ENCODE measurements around the gene EFCC1.

EFCC1 gene

DNA sequence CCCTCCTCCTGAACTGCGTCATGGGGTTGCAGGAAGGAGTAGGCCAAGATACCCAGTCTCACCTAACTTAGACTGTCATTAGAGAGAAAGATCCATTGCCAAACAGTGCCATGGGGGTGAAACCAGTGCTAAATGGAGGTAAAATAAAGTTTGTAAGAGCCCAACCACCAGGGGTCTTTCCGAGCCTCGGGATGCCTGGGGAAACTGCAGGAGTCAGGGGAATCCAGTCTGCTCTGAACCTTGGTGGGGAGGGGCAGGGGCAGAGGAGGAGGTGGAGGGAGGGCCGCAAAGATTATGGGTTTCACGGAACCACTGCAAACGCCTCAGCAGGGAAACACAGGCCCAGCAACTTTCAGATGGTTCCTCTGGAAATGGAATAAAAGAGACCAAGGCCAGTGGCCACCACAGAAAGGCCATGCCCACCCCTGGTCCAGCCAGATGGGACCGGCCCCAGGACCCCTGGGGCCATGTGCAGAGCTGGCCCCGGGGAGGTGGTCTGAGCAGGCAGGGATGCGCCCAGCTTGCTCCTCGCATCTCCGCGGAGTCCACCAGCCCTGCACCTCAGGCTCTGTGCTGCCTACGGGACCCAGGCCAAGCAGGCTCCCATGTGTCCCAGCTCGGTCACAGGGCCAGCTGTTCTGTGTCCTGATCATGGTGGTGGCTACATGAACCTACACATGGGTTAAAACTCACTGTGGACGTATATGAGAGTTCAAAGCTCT, 39.6 kb downstream of the EFCC1 start:
- Histone ChIP-seq H3K9ac (ENCODE audit: low read length) (no peak overlapping the region), H3K4me3 (ENCODE audit: low read length) (no peak overlapping the region), H3K4me1 (ENCODE audit: control insufficient read depth, insufficient read depth, low read length) (peaks cover 9% of the 10 kb centered on the region), H3K9me3 (ENCODE audit: control insufficient read depth, low read length) (no peaks in the 10 kb centered on the region), H3K27me3 (ENCODE audit: control insufficient read depth, insufficient read depth, low read length) (no peaks in the 10 kb centered on the region), H3K36me3 (ENCODE audit: control insufficient read depth, insufficient read depth, low read length) (no peaks in the 10 kb centered on the region)

DNA sequence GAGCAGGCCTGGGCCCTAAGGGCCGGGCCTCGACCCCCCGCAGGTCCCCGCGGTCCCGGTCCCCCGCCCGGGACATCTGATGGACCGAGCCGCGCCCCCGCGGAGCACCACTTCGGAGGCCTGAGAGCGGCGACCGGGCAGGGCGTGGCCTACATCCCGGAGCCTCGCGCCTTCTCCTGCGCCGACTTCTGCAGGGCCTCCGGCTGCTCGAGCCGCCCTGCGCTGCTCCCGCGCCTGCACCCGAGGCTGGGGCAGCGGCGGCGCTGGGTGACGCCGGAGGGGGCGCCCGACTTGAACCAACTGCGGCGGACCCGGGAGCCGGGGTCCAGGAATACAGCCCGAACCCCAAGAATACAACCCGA, 44.6 kb downstream of the EFCC1 start:
- Histone ChIP-seq H3K4me3 (ENCODE audit: low read length) (no peak overlapping the region), H3K9me3 (ENCODE audit: control insufficient read depth, low read length) (no peaks in the 10 kb centered on the region), H3K27me3 (ENCODE audit: control insufficient read depth, insufficient read depth, low read length) (no peaks in the 10 kb centered on the region), H3K9ac (ENCODE audit: low read length) (no peak overlapping the region), H3K4me1 (ENCODE audit: control insufficient read depth, insufficient read depth, low read length) (peaks cover 13% of the 10 kb centered on the region), H3K36me3 (ENCODE audit: control insufficient read depth, insufficient read depth, low read length) (no peaks in the 10 kb centered on the region)

- H3K4me1 ChIP-seq (ENCODE audit: control insufficient read depth, insufficient read depth, low read length), result peaks cover 19% of the 10 kb centered on the region
- no peak overlapping the region for H3K9ac ChIP-seq (ENCODE audit: low read length)
- no peaks in the 10 kb centered on the region for H3K36me3 ChIP-seq (ENCODE audit: control insufficient read depth, insufficient read depth, low read length)
- no peaks in the 10 kb centered on the region for H3K9me3 ChIP-seq (ENCODE audit: control insufficient read depth, low read length)
- no peaks in the 10 kb centered on the region for H3K27me3 ChIP-seq (ENCODE audit: control insufficient read depth, insufficient read depth, low read length)
- H3K4me3 ChIP-seq (ENCODE audit: low read length), result no peak overlapping the region
These were observed 45.1 kb downstream of the EFCC1 start for GRCh38 chr3:129046037-129046731.

- Histone ChIP-seq H3K9ac (ENCODE audit: low read length) (no peak overlapping the region), H3K4me1 (ENCODE audit: control insufficient read depth, insufficient read depth, low read length) (peaks cover 25% of the 10 kb centered on the region), H3K27me3 (ENCODE audit: control insufficient read depth, insufficient read depth, low read length) (no peaks in the 10 kb centered on the region), H3K9me3 (ENCODE audit: control insufficient read depth, low read length) (no peaks in the 10 kb centered on the region), H3K36me3 (ENCODE audit: control insufficient read depth, insufficient read depth, low read length) (no peaks in the 10 kb centered on the region), H3K4me3 (ENCODE audit: low read length) (no peak overlapping the region)
These were observed 45.8 kb downstream of the EFCC1 start for GRCh38 chr3:129046732-129047552.

GRCh38 chr3:129047553-129047839, 46.4 kb downstream of the EFCC1 start:
- Histone ChIP-seq H3K27me3 (ENCODE audit: control insufficient read depth, insufficient read depth, low read length) (no peaks in the 10 kb centered on the region), H3K4me3 (ENCODE audit: low read length) (no peak overlapping the region), H3K4me1 (ENCODE audit: control insufficient read depth, insufficient read depth, low read length) (peaks cover 25% of the 10 kb centered on the region), H3K36me3 (ENCODE audit: control insufficient read depth, insufficient read depth, low read length) (no peaks in the 10 kb centered on the region), H3K9ac (ENCODE audit: low read length) (no peak overlapping the region), H3K9me3 (ENCODE audit: control insufficient read depth, low read length) (no peaks in the 10 kb centered on the region)

DNA sequence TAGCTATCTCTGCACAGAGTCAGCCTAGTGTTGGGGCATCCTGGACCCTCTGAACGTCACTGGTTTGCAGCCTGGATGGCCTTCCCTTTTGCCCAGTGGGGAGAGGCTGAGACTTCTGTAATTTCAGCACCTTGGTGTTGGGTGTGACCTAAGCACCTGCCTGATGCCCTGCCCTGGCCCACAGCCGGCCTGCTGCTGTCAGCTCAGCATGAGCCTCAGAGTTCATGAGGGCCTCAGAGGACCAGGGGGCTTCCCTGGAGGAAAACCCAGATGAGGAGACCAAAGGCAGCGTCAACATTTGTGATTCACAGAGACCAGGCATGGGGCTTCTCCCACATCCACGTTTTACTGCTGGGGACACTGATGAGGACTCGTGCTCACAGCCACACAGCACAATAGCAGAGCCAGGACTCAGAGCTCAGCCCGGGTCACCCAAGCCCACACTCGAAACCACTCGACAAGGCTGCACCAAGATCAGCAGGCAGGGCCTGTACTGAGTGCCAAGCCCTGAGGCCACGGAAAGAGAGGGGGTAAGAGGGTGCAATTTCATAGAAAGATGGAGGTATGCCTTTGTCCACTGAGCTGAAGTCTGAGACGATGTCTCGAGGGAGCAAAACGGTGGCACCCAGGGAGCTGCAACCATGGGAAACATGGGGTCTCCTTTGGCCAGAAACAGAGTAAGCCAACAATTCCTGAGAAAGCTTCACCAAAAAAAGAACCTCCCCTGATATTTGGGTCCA, 49.6 kb downstream of the EFCC1 start:
- H3K9ac ChIP-seq (ENCODE audit: low read length), result peak overlapping the region; percentile 58
- peaks cover 48% of the 10 kb centered on the region for H3K4me1 ChIP-seq (ENCODE audit: control insufficient read depth, insufficient read depth, low read length)

GRCh38 chr3:129051871-129052340, 50.8 kb downstream of the EFCC1 start:
- Histone ChIP-seq H3K4me1 (ENCODE audit: control insufficient read depth, insufficient read depth, low read length) (peaks cover 57% of the 10 kb centered on the region), H3K36me3 (ENCODE audit: control insufficient read depth, insufficient read depth, low read length) (no peaks in the 10 kb centered on the region), H3K9ac (ENCODE audit: low read length) (peak overlapping the region; percentile 58), H3K9me3 (ENCODE audit: control insufficient read depth, low read length) (no peaks in the 10 kb centered on the region), H3K27me3 (ENCODE audit: control insufficient read depth, insufficient read depth, low read length) (no peaks in the 10 kb centered on the region), H3K4me3 (ENCODE audit: low read length) (peak overlapping the region; percentile 5)

More for the DNA sequence above, 49.6 kb downstream of the EFCC1 start:
- no peaks in the 10 kb centered on the region for H3K36me3 ChIP-seq (ENCODE audit: control insufficient read depth, insufficient read depth, low read length)
- no peaks in the 10 kb centered on the region for H3K27me3 ChIP-seq (ENCODE audit: control insufficient read depth, insufficient read depth, low read length)
- no peaks in the 10 kb centered on the region for H3K9me3 ChIP-seq (ENCODE audit: control insufficient read depth, low read length)
- H3K4me3 ChIP-seq (ENCODE audit: low read length), result peak overlapping the region; percentile 1

- Histone ChIP-seq H3K36me3 (ENCODE audit: control insufficient read depth, insufficient read depth, low read length) (no peaks in the 10 kb centered on the region), H3K27me3 (ENCODE audit: control insufficient read depth, insufficient read depth, low read length) (no peaks in the 10 kb centered on the region), H3K9me3 (ENCODE audit: control insufficient read depth, low read length) (no peaks in the 10 kb centered on the region), H3K9ac (ENCODE audit: low read length) (peak overlapping the region; percentile 58), H3K4me3 (ENCODE audit: low read length) (no peak overlapping the region), H3K4me1 (ENCODE audit: control insufficient read depth, insufficient read depth, low read length) (peaks cover 57% of the 10 kb centered on the region)
These were observed 51.6 kb downstream of the EFCC1 start for GRCh38 chr3:129052675-129053074.

DNA sequence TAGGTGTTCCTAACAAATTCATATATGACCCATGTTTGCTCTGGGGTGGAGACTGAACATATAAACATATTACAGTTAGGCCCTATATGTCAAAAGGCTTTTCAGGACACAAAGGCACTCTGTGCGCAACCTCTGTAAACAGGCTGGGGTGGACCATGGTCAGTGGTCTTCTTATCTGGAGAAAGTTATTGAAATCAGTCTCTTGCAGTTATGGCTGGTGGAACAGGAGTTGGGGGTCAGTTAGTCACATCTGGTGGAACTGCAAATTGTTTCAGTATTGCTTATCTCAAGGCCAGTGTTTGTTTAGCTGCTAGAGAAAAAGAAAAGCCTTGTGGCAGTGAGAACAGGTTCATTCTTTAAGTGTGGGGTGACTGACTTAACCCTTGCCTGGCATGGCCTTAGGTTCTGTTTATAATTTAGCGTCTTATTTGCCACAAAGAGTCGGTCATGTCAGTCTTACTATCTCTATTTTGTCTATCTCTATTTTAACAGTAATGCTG, 53.6 kb downstream of the EFCC1 start:
- no peaks in the 10 kb centered on the region for H3K27me3 ChIP-seq (ENCODE audit: control insufficient read depth, insufficient read depth, low read length)
- H3K4me3 ChIP-seq (ENCODE audit: low read length), result no peak overlapping the region
- H3K4me1 ChIP-seq (ENCODE audit: control insufficient read depth, insufficient read depth, low read length), result peaks cover 69% of the 10 kb centered on the region
- no peaks in the 10 kb centered on the region for H3K9me3 ChIP-seq (ENCODE audit: control insufficient read depth, low read length)
- H3K36me3 ChIP-seq (ENCODE audit: control insufficient read depth, insufficient read depth, low read length), result no peaks in the 10 kb centered on the region
- peak overlapping the region; percentile 61 for H3K9ac ChIP-seq (ENCODE audit: low read length)

DNA sequence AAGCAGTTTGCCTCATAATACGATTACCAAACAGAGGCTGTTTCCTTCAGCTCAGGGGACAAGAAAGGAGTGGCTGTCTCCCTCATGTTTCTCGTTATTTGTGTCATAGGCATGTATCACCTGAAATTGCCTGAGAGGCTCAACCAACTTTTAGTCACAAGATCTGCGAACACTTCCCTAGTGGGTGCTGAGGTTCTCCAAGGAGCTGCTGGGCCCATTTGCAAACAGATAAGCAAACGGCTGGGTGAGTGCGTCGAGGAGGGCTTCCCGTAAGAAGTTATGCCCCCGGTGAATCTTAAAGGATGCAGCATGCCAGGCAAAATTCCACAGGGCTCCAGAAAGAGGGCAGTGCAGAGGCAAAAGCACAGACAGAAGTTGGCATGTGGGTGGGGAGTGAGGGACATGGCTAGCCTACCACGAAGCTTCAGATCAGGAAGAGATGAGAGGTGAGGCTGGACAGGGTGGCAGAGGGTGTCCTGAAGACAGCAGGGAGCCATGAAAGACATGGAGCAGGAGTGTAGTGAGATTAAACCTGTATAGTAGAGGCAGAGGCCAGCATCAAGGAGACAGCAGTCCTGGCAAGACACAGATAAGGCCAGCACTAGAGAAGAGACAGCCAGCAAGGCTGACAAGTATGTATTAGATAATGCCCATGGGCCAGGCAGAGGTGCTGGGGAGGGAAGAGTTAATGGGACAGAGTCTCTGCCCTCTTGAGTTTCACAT, 55.5 kb downstream of the EFCC1 start:
- no peaks in the 10 kb centered on the region for H3K27me3 ChIP-seq (ENCODE audit: control insufficient read depth, insufficient read depth, low read length)
- H3K4me3 ChIP-seq (ENCODE audit: low read length), result no peak overlapping the region
- no peaks in the 10 kb centered on the region for H3K36me3 ChIP-seq (ENCODE audit: control insufficient read depth, insufficient read depth, low read length)
- no peak overlapping the region for H3K9ac ChIP-seq (ENCODE audit: low read length)
- no peaks in the 10 kb centered on the region for H3K9me3 ChIP-seq (ENCODE audit: control insufficient read depth, low read length)
- peaks cover 55% of the 10 kb centered on the region for H3K4me1 ChIP-seq (ENCODE audit: control insufficient read depth, insufficient read depth, low read length)

DNA sequence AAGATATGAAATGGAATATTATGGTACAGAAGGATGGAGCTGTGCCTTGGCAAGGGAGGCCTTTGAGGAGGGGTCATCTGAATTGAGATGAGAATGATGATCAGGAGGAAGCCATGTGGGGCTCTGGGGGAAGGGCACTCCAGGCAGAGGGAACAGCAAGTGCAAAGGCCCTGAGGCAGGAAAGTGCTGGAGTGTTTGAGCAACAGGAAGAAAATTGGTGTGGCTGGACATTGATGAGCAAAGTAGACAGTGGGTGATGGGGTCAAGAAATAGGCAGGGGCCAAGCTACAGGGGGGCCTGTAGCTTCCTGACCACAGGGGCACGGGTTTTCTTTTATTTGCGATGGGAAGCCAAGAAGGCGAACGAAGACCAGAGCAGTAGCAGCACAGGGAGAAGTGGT, 56.1 kb downstream of the EFCC1 start:
- no peaks in the 10 kb centered on the region for H3K9me3 ChIP-seq (ENCODE audit: control insufficient read depth, low read length)
- H3K4me3 ChIP-seq (ENCODE audit: low read length), result no peak overlapping the region
- H3K27me3 ChIP-seq (ENCODE audit: control insufficient read depth, insufficient read depth, low read length), result no peaks in the 10 kb centered on the region
- H3K4me1 ChIP-seq (ENCODE audit: control insufficient read depth, insufficient read depth, low read length), result peaks cover 53% of the 10 kb centered on the region
- H3K36me3 ChIP-seq (ENCODE audit: control insufficient read depth, insufficient read depth, low read length), result no peaks in the 10 kb centered on the region
- no peak overlapping the region for H3K9ac ChIP-seq (ENCODE audit: low read length)

Data from mucosa of stomach (tissue), 1 donor.